CD4-positive, alpha-beta T cell treated with Interferon gamma for 1 hour (primary cell): Measurements from ENCODE around the gene GLI3.
"Not testable (repeated sequence)": the region's sequence is repeated elsewhere in the genome, so short reads cannot be mapped to it uniquely, and the experiment has no call there.

ENCODE experiments used
- DNase-seq: peaks from one replicate; pipeline ENCODE4 v3.0.0-alpha.2; 2020

GLI3 gene

DNA sequence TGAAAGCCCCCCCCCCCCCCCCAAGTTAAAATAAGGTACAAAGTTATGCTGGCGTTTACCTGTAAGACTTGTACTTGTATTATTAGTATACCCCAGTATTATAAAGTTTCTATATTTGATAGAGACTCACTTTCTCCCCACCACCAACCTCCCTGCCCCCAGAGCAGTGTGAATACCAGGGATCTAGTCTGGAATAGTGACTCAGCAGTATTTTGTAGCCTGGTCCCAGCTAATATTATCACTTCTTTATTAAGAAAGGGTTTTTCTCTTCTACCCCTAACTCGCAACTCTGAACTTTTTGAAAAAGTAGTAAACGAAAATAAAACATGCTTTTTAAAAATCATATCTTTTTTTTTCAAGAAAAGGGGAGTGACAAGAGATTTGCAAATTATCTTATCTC lies 26.7 kb downstream of the GLI3 start:
- DNase-seq = no peak

DNA sequence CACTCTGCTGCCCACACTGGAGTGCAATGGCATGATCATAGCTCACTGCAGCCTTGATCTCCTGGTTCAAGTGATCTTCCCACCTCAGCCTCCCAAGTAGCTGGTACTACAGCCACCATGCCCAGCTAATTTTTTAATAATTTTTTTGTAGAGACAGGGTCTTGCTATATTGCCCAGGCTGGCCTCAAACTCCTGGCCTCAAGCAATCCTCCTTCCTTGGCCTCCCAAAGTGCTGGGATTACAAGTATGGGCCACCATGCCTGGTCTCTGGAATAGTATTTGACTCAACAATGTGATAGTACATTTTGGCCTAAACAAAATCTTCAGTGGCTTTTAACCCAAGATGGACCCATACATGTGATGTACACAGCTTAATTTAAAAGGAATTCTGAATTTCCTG lies 27.9 kb downstream of the GLI3 start:
- DNase-seq = not testable (repeated sequence)

DNA sequence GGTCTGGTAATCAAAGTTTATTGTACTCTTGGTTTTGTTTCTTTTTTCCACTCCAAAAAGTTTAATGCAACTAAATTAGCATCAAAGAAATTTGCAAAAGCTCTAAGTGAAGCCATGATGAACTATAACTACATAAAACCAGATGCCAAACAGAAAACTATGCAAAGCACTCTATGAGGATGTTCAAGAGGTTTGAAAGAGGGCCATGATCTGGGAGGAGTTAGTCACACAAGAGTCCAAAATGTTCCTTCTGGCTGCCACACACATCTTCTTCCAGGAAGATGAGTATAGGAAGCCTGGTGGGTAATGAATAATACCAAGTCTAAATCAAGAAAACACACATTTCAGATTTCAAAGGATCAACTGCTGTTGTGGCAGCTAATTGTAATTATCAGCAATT lies 28.4 kb downstream of the GLI3 start:
- DNase-seq = no peak

DNA sequence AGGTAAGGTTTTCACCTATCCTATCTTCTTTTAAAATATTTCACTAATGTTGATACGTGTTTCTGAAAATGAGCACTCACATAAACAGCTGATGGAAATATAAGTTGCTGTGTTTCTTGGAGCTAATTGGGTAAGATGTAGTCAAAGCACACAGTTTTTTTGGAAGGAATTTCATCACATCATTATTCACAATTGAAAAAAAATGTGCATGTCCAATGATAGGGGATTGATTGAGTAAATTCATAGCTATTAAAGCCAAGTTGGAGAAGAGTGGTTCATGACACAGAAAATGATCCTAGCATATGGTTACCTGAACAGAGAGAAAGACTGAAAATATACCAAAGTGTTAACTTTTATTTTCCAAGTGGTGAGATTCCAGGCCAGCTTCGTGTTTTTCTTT lies 29.6 kb downstream of the GLI3 start:
- no peak for DNase-seq

DNA sequence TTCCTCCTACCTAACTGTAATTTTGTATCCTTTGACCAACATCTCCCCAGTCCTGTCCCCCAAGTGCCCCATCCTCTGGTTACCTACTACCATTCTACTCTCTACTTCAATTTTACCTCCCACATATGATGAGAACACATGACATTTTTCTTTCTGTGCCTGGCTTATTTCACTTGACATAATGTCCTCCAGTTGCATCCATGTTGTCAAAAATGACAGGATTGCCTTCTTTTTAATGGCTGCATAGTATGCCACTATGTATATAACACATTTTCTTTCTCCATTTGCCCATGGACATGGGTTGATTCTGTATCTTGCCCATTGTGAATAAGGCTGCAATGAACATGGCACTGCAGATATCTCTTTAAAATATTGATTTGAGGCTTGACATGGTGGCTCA lies 33.7 kb downstream of the GLI3 start:
- no peak for DNase-seq

DNA sequence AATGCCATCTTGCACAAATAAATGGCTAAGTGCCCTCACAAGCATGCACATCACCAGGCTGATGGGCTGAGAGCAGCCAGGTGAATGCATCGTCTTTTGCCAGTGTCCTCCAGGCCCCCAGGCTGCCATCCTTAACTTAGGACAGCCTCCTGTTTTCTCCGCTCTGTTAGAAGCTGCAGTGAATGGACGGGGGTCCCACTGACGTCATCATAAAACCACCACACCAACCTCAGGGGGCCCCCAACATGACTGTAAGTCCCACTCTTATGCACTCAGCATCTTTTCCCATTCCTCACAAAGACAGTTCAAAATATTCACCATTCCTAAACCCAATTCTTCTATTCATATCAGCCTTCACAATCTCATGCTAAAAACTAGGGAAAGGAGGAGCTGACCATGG lies 34.4 kb downstream of the GLI3 start:
- DNase-seq = no peak

DNA sequence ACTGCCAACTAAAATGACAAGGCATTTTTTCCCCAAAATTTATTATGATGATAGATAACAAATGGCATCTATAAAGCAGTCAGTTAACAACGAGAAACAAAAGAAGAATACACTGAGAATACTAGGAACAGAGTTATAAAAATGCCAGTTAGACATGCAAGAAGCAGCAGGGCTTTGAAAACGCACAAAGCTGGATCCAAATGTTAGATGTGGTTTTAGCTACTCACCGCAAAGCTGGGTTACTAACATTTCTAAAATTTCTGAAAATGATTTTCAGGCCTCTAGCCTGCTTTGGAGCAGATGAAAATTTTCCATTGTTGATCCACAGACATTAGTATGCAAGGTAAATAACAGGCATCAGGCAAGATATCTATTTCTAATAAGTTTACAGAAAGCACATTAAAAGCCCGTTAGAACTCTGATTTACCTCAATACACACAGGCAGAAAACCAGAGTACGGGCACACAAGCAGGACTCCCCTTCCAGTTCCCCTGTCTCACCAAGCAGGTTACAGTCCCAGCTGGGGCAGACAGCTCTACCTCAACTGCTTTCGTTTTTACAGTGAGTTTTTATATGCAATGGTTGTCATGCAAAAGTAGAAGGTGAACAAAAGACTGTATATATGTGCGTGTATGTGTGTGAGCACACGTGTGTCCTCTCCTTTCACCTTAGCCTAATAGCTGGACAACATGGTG lies 37.9 kb downstream of the GLI3 start:
- DNase-seq = no peak

DNA sequence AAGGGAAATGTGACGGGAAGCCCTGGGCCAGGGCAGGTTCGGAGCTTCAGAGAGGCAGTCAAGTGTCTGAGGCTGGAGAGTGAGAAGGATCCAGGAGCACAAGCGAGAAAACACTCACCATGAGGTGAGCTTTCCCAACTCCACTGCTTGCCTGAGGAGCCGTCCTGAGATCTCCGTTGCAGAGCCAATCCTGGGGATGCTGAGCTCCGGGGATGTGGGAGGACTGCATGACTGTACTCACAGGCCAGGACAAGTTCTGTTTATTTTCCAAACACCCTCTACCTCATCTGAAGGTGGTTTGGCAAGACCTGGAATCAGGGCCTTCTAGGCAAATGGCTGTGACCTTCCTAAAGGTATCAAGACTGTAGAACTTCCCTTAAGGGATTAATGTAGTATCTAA lies 38.7 kb downstream of the GLI3 start:
- DNase-seq = no peak

DNA sequence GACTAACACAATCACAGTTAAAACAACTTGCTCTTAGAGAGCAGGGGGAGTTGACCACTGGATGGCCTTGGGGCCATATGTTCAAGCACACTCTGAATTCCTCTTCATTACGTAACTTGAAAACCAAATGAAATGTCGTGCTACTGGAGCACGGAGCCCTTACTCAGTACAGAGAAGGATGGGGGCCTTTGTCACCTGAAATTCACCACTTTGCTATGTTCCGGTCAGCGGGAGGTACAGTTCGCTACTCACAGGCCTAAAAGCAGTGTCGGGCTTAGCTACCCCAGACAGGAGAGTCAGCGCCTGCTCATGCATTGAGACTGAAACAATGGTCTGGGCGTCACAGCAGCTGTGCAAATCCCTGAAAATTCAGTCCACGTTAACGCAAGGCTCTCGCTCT lies 39.6 kb downstream of the GLI3 start:
- no peak for DNase-seq

DNA sequence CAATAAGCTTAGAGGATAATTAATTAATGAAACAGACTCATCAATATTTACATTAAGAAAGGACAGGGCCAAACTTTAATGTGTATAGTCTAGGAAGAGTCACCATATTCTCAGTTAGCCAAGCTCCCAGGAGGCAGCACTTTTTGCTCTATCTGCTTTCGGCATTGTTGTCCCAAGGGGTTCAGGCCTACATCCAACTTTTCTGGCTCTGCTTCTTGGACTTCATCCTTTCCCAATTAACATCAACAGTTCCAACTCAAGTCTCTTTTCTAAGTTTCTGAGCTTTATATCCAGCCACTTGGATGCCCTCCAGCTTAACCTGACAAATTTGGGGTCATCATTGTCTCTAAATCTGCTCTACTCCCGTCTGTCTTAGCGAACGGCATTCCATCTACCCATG lies 42.8 kb downstream of the GLI3 start:
- DNase-seq = no peak

DNA sequence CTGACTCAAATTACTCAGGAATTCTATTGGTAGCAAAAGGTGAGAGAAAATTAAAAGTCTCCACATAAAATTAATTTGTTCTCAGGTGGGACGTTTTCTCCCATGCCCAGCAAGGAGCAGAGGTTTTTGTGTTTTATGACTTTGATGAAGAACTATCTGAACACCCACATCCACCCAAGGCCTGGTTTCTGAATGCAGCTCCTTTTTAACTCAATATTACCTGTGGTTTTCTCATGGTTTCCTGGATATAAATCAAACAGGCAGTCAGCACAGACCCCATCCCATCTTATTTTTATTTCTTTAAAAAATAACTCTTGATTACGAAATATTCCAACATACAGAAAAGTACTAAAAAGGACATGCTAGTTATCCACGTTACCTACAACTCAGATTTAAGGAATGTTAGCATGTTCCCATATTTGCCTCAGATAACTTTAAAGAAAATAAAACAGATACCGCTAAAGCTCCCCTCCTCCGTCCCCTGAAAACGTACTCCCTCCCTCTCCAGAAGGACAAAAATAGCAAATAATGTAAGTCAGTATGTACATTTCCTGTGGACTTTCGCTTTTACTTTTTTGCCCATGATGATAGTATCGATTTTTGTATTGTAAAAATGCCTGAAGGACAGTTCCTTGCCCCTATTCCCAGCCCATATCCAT lies 43.4 kb downstream of the GLI3 start:
- no peak for DNase-seq

DNA sequence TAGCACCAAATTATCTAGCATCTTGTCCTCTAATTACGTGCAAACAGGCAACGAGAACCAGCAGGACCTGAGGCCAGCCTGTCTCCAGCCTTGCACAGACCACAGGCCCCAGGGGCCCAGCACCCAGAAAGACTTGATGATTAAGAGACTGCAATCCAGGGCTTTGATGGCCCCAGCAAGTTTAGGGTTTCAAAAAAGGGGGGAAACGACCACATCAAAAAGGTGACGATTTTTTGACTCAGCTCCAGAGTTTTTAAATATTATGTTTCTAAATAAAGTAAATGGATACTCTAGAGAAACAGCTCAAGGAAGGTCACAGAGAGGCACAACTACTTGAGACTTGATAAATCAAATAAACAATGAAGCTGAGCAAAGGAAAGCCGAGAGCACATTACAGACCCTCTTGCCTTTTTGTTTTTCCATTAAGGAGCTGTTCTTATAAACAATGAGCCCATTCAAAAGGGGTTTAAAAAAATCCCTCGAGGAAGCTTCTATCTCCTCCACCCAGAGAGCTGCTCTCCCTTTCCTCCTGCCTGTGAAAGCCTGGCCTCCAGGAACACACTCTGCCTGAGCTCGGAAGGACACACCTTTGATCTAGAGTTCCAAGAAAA lies 44.1 kb downstream of the GLI3 start:
- no peak for DNase-seq

DNA sequence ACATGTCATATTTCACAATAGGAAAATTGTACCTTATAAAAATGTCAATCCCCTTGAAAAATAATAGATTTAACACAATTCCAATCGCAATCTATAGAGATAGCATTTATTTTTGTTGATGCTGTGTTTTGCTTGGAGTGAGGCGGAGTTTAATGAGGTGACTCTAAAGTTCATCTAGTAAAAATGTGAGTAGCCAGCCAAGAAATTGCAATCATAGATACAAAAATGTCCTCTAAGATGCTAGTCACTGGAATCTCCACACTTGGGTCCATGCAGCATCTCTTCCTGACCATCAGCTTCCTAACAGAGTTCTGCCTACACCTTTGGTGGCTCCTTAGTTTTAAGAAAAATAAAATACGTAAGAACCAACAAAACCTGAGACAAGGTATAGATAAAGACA lies 44.9 kb downstream of the GLI3 start:
- no peak for DNase-seq

DNA sequence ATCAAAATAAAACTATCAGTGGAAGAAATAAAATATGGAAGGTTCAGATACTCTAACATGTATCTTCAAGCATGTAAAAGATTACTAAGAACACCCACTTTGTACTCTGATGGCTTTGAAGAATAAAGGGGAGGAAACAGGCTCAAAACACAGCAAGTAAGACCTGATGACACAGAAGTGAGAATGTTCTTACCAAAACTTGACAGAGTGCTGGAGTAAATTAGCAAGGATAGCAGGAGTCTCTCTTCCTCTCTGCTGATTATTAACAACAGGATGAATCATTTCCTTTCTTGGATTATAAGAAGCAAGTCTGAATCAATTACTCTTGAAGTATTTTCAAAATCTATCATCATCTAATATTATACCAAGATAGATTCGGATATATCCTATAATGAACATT lies 47.5 kb downstream of the GLI3 start:
- no peak for DNase-seq

DNA sequence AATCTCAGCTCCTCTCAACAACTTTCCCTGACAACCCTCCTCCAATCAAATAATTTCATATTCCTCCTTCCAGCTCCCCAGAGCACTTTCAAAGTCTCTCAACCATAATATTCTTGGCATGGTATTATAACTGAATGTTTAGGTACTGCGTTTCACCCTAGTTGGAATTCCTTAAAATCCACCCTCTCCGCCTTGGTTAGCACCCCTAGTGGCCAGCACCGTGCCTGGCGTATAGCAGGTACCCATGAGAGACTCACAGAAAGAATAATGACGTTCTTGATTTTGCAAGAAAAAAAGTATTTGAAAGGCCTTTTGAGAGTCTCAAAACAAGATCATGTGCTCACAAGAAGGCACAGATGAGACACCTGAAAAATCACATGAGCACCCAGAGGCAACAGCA lies 50.9 kb downstream of the GLI3 start:
- no peak for DNase-seq

DNA sequence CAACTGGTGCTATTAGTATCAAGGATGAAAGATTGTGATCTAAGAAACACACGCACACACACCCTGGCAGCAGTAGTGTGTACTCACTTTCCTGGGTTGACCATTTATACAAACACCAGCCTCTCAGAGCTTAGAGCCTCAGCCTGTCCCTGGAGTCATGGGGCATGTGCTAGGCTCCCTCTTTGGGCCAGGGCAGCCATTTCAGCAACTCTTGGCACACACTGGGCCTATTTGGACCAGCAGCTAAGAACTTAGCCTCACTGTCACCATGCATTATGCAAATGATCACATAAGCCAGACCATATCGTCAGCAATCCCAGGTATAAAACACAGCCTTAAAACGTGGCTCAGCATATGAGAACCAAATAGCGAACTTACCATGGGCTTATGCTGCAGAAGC lies 51.3 kb downstream of the GLI3 start:
- no peak for DNase-seq

DNA sequence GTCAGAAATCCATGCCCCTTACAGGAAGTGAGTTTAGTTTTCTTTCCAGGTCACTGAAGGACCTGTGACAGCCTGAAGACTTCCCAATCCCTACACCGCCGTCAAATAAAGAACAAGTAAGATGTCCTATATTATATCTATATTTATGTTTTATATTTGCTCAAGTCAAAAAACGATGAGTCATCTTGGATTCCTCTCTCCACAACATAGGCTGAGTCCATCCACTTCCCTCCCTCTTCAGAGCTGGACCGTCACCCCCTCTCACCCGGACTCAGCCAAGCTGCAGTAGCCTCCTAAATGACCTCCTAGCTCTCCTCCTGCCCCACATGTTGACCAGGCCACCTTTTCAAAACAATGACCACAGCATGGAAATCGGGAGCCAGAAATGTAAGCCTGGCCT lies 53.5 kb downstream of the GLI3 start:
- no peak for DNase-seq

DNA sequence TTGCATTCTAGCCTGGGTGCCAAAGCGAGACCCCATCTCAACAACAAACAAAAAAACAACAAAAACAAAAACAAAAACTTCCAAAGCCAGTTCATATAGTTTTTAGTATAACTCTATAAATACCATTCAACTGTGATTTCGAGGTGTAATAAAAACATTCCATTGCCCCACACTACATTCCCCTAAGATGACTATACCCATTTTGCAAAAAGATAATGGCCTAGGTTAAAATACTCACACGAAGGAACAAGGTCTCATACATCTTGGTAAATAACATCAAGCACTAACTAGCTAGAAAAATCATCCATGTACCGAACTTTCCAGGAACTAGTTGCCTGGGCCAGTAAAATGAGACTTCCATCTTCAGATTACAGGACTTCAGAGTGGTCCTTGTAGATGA lies 55.4 kb downstream of the GLI3 start:
- no peak for DNase-seq

DNA sequence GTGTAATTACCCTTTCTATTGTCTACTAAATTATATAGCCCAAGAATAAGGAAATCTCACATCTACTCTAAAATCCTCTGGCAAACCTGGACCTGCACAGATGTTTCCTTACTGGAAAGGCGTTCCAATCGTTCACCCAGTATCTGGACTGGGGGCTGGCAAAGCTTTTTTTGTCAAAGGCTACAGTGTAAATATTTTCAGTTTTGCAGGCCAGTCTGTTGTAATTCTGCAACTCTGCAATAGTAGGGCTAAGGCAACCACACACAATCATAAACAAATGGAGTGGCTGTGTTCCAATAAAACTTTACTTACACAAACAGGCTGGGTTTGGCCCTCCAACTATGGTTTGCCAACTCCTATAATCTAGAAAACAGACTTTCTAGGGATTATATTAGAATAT lies 56.2 kb downstream of the GLI3 start:
- DNase-seq = no peak

DNA sequence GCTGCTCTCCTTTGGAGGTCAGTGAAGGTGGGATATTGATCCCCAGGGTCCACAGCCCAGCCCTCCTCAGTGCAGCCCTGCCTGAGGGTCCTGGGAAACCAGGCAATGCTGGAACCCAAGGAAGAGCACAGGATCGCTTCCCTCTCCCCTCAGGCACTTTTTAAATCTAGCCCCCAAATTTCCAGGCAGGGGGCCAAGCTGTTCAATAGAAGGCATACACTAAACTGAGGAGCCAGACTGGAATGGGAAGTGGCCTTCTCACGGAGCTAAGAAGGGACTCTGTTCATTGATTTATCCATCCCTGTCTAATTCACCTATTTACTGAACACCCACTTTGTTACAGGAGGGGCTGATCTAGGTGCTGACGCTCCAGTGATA lies 60.3 kb downstream of the GLI3 start:
- DNase-seq = no peak

DNA sequence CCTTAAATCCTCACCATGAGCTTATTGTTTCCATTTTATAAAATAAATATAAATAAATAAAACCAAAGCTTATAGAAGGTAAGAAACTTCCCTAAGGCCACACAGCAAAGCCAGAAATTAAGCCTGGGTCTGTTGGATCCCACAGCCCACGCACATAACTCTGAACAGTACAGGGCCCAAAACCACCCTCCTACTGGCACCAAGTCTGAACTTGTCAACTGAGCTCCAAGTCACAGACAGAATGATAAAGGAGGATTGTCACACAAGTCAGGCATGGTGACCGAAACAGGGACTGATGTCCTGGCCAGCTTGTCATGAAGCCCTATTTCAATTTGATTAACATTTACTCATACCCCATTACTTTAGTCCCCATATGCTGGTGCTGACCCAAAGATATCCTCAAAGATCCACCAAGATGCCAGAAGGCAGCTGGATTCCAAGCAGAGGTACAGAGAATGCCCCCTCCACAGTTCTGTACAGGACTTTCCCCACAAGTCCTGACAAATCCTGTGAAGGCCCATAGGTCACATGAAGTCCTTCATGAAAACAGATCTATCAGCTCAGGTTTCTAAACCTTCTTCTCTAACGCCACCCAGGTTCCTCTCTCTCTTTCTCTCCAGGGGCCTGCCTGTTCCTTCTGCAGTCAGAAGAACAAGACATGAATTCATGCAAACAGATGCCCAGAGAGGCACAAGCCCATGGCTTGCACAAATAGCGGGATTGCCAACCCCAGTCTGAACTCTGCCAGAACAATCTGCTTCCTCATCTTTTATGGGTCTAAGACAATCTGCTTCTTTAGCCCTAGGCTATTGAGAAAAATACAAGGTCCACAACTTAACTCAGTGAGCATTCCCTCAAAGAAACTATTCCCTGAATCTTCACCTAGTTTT lies 60.9 kb downstream of the GLI3 start:
- DNase-seq = no peak

DNA sequence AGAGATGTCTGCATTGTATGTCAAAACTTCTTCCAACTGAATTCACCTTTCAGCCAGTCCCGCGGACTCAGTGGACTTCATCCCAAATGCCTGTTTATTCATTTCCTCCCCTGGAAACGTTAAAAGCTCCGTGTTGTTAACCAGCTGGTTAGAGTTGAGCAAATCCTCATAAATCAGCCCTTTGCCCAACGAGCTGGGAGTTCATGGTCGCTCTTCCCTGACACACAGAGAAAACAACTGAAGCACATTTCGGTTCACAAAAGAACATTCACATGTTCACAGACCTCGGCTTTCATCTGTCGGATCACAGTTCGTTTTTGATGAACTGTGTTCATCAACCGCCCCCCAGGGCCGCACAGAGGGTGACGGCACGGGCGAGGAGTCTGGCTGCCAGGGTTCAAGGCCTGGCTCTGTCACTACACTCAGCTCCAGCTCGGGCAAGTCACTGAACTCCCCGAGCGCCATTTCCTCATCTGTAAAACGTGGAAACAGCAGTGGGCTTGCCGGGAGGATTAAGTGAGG lies 62.6 kb downstream of the GLI3 start:
- no peak for DNase-seq

DNA sequence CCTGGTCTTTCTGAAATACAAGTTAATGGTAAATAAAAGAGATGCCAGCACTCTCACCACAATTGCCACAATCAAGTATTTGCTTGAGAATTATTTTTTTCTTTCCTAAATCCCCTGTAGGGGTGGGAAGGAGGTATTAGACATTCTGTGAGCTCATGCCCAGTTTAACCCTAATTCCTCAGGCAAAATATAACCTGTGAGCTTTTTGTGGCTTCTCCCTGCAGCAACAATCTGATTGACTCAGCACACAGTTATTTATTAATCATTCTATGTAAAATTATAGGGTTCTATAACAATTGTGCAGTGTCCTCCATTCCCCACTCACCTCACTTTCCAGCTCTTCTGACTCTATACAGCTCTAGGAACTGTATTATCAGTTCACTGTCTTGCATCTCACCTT lies 66.3 kb downstream of the GLI3 start:
- no peak for DNase-seq

DNA sequence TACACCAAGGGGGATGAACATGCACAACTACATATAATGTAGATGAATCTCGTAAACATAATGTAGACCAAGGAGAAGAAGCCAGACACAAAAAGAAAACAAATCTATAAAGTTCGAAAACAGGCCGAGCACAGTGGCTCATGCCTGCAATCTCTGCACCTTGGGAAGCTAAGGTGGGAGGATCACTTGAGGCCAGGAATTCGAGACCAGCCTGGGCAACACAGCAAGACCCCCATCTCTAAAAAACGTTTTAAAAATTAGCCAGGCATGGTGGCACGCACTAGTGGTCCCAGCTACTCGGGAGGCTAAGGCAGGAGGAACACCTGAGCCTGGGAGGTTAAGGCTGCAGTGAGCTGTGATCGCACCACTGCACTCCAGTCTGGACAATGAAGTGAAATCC lies 68.5 kb downstream of the GLI3 start:
- DNase-seq = no peak
